HepG2 (cell line): ENCODE results near the gene PPP1CB. TPM values are rescaled to one million over a fixed set of nuclear protein-coding genes. Genes with fewer than 3 reads are reported as not detected.

Experiments used
- ESRRA ChIP-seq: sonication (generic); formaldehyde crosslinking; IDR thresholded peaks from 2 replicates; pipeline ENCODE4 v1.5.1; 2020; ENCODE audit warnings: mild to moderate bottlenecking, low read depth, missing genetic modification reagents
- FOXK1 ChIP-seq: sonication (generic); formaldehyde crosslinking; IDR thresholded peaks from 2 replicates; pipeline ENCODE4 v1.4.0; 2020; ENCODE audit warnings: low read depth, missing genetic modification reagents, borderline replicate concordance
- JUNB ChIP-seq: sonication (generic); formaldehyde crosslinking; IDR thresholded peaks from 2 replicates; pipeline ENCODE4 v1.8.0; 2022; ENCODE audit warnings: missing genetic modification reagents, mild to moderate bottlenecking, borderline replicate concordance
- NFAT5 ChIP-seq: sonication (generic); formaldehyde crosslinking; IDR thresholded peaks from 2 replicates; pipeline ENCODE4 v1.4.0; 2020; ENCODE audit warnings: missing genetic modification reagents
- SMARCE1 ChIP-seq: fragments of 450-650 bp; IDR thresholded peaks from 2 replicates; pipeline ENCODE4 v1.6.1; 2017; ENCODE audit warnings: borderline replicate concordance
- UBTF ChIP-seq: sonication (generic); formaldehyde crosslinking; IDR thresholded peaks from 2 replicates; pipeline ENCODE4 v1.4.0; 2020; ENCODE audit warnings: mild to moderate bottlenecking, missing genetic modification reagents
- ZFP36L1 ChIP-seq: sonication (generic); formaldehyde crosslinking; IDR thresholded peaks from 2 replicates; pipeline ENCODE4 v1.8.0; 2022; ENCODE audit warnings: mild to moderate bottlenecking, missing genetic modification reagents, moderate library complexity
- ZFP91 ChIP-seq: sonication (generic); formaldehyde crosslinking; IDR thresholded peaks from 2 replicates; pipeline ENCODE4 v1.9.0; 2022; ENCODE audit warnings: missing genetic modification reagents, mild to moderate bottlenecking, borderline replicate concordance
- ZNF292 ChIP-seq: sonication (generic); formaldehyde crosslinking; IDR thresholded peaks from 2 replicates; pipeline ENCODE4 v1.8.1; 2022; ENCODE audit warnings: mild to moderate bottlenecking, low read depth, missing genetic modification reagents, borderline replicate concordance
- ZNF570 ChIP-seq: sonication (generic); formaldehyde crosslinking; IDR thresholded peaks from 2 replicates; pipeline ENCODE4 v1.4.0; 2020; ENCODE audit warnings: mild to moderate bottlenecking, missing genetic modification reagents, borderline replicate concordance
- ZSCAN21 ChIP-seq: sonication (generic); formaldehyde crosslinking; IDR thresholded peaks from 2 replicates; pipeline ENCODE4 v1.8.0; 2022; ENCODE audit warnings: mild to moderate bottlenecking, missing genetic modification reagents, moderate library complexity, borderline replicate concordance
- polyA plus RNA-seq, 8 experiments: library from polyadenylated mRNA; depleted of rRNA in 3 of 8; stranded (reverse) in 7 of 8; unstranded in 1 of 8; fragments of >200 nt; fragmentation: Illumina TruSeq in 4 of 8; extraction: Trizol in 4 of 8; gene quantifications; 2 replicates each; pipeline versions ENCODE4 v1.2.1 to v1.2.3, GENCODE V29; 2011 to 2016; ENCODE audit warnings: low read depth in 4 of 8, missing spikeins in 1 of 8, mixed read lengths in 1 of 8; ENCODE audit not compliant: insufficient read depth in 1 of 8
- total RNA-seq, 5 experiments: library from RNA; depleted of rRNA; stranded (reverse); fragments of >200 nt; fragmentation: Illumina TruSeq; extraction: Trizol; gene quantifications; 2 replicates each; pipeline ENCODE4 v1.2.3, GENCODE V29; 2016; ENCODE audit warnings: low read depth in 1 of 5
- TF ChIP-seq, protein P1 (sequence below): sonication (generic); formaldehyde crosslinking; IDR thresholded peaks from 2 replicates; pipeline ENCODE4 v1.8.1; 2023; ENCODE audit warnings: missing genetic modification reagents, inconsistent platforms, borderline replicate concordance
- TF ChIP-seq, protein P2 (sequence below): sonication (generic); formaldehyde crosslinking; IDR thresholded peaks from 2 replicates; pipeline ENCODE4 v1.4.0; 2020; ENCODE audit warnings: missing genetic modification reagents

The PPP1CB gene
- total and polyA plus RNA-seq, 2 of the 13 experiments (the other 11 are each of a cell fraction or from before 2014, with no cell fraction given), result 46.9 to 109 TPM

DNA sequence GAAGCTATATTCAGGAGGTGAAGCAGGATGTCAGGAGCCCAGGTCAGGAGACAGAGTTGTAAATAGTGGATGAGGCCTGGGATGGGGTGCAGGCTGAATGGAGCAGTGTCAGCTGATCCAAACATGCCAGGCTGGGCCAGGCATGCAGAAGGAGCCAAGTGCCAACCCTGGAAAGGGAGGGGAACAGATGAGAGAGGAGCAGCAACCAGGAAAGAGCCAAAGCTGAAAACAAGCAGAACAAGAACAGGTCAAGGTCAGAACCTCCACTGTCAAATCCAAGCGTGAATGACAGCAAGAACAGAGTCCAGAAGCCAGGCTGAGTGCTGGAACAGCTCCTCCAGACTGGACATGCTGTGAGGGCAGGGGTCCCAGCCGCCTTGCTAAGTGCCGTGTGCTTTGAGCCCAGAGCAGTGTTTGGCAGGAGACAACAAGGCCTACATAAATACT lies 49.2 kb upstream of the PPP1CB start (continued):
- TF ChIP-seq ZFP91 (CRISPR knock-in tag) (no peak; the same call in 1 of the 2 replicates), FOXK1 (peak; percentile 32; the same call in 1 of the 2 replicates), UBTF (CRISPR knock-in tag) (no peak), JUNB (no peak), ZFP36L1 (CRISPR knock-in tag) (no peak), ZNF292 (peak; percentile 80; the same call in 1 of the 2 replicates), ESRRA (CRISPR knock-in tag) (peak; percentile 75), ZSCAN21 (CRISPR knock-in tag) (0 out of 2 replicates have a peak, but pooled peaks have one; percentile 39), ZNF570 (CRISPR knock-in tag) (no peak), NFAT5 (CRISPR knock-in tag) (no peak), SMARCE1 (no peak)
- TF ChIP-seq, protein P1, sequence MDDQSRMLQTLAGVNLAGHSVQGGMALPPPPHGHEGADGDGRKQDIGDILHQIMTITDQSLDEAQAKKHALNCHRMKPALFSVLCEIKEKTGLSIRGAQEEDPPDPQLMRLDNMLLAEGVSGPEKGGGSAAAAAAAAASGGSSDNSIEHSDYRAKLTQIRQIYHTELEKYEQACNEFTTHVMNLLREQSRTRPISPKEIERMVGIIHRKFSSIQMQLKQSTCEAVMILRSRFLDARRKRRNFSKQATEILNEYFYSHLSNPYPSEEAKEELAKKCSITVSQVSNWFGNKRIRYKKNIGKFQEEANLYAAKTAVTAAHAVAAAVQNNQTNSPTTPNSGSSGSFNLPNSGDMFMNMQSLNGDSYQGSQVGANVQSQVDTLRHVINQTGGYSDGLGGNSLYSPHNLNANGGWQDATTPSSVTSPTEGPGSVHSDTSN, result no peak
- TF ChIP-seq, protein P2, sequence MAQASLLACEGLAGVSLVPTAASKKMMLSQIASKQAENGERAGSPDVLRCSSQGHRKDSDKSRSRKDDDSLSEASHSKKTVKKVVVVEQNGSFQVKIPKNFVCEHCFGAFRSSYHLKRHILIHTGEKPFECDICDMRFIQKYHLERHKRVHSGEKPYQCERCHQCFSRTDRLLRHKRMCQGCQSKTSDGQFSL (CRISPR knock-in tag), result no peak
